ENCODE data around the gene LUZP1. TPM values are rescaled to one million over a fixed set of nuclear protein-coding genes. Genes with fewer than 3 reads are reported as not detected.

The LUZP1 gene
- total RNA-seq, 2 donors from 2014 or later: 43.5 to 49.4 TPM

GRCh38 chr1:23202263-23202749 lies 33.6 kb upstream of the LUZP1 start:
- 83 to 88% methylated on average over 3 of the region's 3 CpGs for WGBS, 2 experiments (ENCODE audit: insufficient coverage in 1 of 2, insufficient read length in 1 of 2)
- H3K4me3 Mint-ChIP-seq: no peak overlapping the region
- H3K36me3 Mint-ChIP-seq (ENCODE audit: low read depth): peaks cover 3% of the 10 kb centered on the region
- H3K9me3 Mint-ChIP-seq: peaks cover 3% of the 10 kb centered on the region
- H3K9ac ChIP-seq (ENCODE audit: extremely low read depth, low read length, poor library complexity, severe bottlenecking): no peak overlapping the region
- no peaks in the 10 kb centered on the region for H3K27me3 ChIP-seq (ENCODE audit: control insufficient read depth, insufficient read depth, low read length, poor library complexity, severe bottlenecking)
- H3K27me3 Mint-ChIP-seq (ENCODE audit: insufficient read depth): peaks cover 3% of the 10 kb centered on the region
- H3K36me3 ChIP-seq (ENCODE audit: control insufficient read depth, insufficient read depth, low read length): no peaks in the 10 kb centered on the region
- no peak for DNase-seq
- peaks cover 6% of the 10 kb centered on the region for H3K4me1 Mint-ChIP-seq
- peaks cover under 1% of the 10 kb centered on the region for H3K4me1 ChIP-seq (ENCODE audit: control insufficient read depth, insufficient read depth, low read length)
- no peak overlapping the region for H3K27ac ChIP-seq (ENCODE audit: low read depth, low read length)
- H3K4me3 ChIP-seq (ENCODE audit: low read length): no peak overlapping the region
- no peak overlapping the region for H3K27ac Mint-ChIP-seq
- no peaks in the 10 kb centered on the region for H3K9me3 ChIP-seq (ENCODE audit: control insufficient read depth, low read length)
- no peak for TF ChIP-seq CTCF (conservative IDR thresholded peaks at IDR 0.05)

GRCh38 chr1:23200883-23201282 lies 32.2 kb upstream of the LUZP1 start:
- Mint-ChIP-seq H3K4me3 (no peak overlapping the region), H3K27me3 (ENCODE audit: insufficient read depth) (peaks cover 3% of the 10 kb centered on the region), H3K9me3 (peaks cover 3% of the 10 kb centered on the region), H3K27ac (no peak overlapping the region), H3K4me1 (no peaks in the 10 kb centered on the region), H3K36me3 (ENCODE audit: low read depth) (peaks cover 3% of the 10 kb centered on the region)
- no peak overlapping the region for H3K4me3 ChIP-seq (ENCODE audit: low read length)
- no peak for TF ChIP-seq CTCF (conservative IDR thresholded peaks at IDR 0.05)
- DNase-seq: no peak
- no peaks in the 10 kb centered on the region for H3K36me3 ChIP-seq (ENCODE audit: control insufficient read depth, insufficient read depth, low read length)
- H3K27me3 ChIP-seq (ENCODE audit: control insufficient read depth, insufficient read depth, low read length, poor library complexity, severe bottlenecking): no peaks in the 10 kb centered on the region
- no peak overlapping the region for H3K27ac ChIP-seq (ENCODE audit: low read depth, low read length)
- WGBS, 2 experiments (ENCODE audit: insufficient coverage in 1 of 2, insufficient read length in 1 of 2): 94% methylated on average over 1 of the region's 1 CpG; no CpG with 5 or more reads in 1 of the 2 experiments
- no peaks in the 10 kb centered on the region for H3K9me3 ChIP-seq (ENCODE audit: control insufficient read depth, low read length)
- peaks cover 4% of the 10 kb centered on the region for H3K4me1 ChIP-seq (ENCODE audit: control insufficient read depth, insufficient read depth, low read length)
- no peak overlapping the region for H3K9ac ChIP-seq (ENCODE audit: extremely low read depth, low read length, poor library complexity, severe bottlenecking)

GRCh38 chr1:23198373-23198772 lies 29.7 kb upstream of the LUZP1 start:
- Mint-ChIP-seq H3K36me3 (ENCODE audit: low read depth) (no peaks in the 10 kb centered on the region), H3K4me1 (no peaks in the 10 kb centered on the region), H3K9me3 (no peaks in the 10 kb centered on the region), H3K4me3 (no peak overlapping the region), H3K27ac (no peak overlapping the region), H3K27me3 (ENCODE audit: insufficient read depth) (peaks cover 3% of the 10 kb centered on the region)
- Histone ChIP-seq H3K9me3 (ENCODE audit: control insufficient read depth, low read length) (no peaks in the 10 kb centered on the region), H3K27me3 (ENCODE audit: control insufficient read depth, insufficient read depth, low read length, poor library complexity, severe bottlenecking) (no peaks in the 10 kb centered on the region), H3K9ac (ENCODE audit: extremely low read depth, low read length, poor library complexity, severe bottlenecking) (no peak overlapping the region), H3K36me3 (ENCODE audit: control insufficient read depth, insufficient read depth, low read length) (no peaks in the 10 kb centered on the region), H3K27ac (ENCODE audit: low read depth, low read length) (no peak overlapping the region), H3K4me3 (ENCODE audit: low read length) (no peak overlapping the region), H3K4me1 (ENCODE audit: control insufficient read depth, insufficient read depth, low read length) (peaks cover 4% of the 10 kb centered on the region)
- WGBS, 2 experiments (ENCODE audit: insufficient coverage in 1 of 2, insufficient read length in 1 of 2): 91 to 100% methylated on average over 1 to 4 of the region's 4 CpGs
- no peak for TF ChIP-seq CTCF (conservative IDR thresholded peaks at IDR 0.05)
- DNase-seq: no peak
